HG03280 (cell line): ENCODE measurements around the gene CCDC88B.

Experiments
- ATAC-seq: cut with Tn5 transposase; IDR thresholded peaks from one replicate; pipeline ENCODE4 v1.9.1; 2021; ENCODE audit warnings: mild to moderate bottlenecking, moderate library complexity; ENCODE audit not compliant: unreplicated experiment

CCDC88B gene, protein sequence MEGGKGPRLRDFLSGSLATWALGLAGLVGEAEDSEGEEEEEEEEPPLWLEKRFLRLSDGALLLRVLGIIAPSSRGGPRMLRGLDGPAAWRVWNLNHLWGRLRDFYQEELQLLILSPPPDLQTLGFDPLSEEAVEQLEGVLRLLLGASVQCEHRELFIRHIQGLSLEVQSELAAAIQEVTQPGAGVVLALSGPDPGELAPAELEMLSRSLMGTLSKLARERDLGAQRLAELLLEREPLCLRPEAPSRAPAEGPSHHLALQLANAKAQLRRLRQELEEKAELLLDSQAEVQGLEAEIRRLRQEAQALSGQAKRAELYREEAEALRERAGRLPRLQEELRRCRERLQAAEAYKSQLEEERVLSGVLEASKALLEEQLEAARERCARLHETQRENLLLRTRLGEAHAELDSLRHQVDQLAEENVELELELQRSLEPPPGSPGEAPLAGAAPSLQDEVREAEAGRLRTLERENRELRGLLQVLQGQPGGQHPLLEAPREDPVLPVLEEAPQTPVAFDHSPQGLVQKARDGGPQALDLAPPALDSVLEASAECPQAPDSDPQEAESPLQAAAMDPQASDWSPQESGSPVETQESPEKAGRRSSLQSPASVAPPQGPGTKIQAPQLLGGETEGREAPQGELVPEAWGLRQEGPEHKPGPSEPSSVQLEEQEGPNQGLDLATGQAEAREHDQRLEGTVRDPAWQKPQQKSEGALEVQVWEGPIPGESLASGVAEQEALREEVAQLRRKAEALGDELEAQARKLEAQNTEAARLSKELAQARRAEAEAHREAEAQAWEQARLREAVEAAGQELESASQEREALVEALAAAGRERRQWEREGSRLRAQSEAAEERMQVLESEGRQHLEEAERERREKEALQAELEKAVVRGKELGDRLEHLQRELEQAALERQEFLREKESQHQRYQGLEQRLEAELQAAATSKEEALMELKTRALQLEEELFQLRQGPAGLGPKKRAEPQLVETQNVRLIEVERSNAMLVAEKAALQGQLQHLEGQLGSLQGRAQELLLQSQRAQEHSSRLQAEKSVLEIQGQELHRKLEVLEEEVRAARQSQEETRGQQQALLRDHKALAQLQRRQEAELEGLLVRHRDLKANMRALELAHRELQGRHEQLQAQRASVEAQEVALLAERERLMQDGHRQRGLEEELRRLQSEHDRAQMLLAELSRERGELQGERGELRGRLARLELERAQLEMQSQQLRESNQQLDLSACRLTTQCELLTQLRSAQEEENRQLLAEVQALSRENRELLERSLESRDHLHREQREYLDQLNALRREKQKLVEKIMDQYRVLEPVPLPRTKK (N-terminal part only)

DNA sequence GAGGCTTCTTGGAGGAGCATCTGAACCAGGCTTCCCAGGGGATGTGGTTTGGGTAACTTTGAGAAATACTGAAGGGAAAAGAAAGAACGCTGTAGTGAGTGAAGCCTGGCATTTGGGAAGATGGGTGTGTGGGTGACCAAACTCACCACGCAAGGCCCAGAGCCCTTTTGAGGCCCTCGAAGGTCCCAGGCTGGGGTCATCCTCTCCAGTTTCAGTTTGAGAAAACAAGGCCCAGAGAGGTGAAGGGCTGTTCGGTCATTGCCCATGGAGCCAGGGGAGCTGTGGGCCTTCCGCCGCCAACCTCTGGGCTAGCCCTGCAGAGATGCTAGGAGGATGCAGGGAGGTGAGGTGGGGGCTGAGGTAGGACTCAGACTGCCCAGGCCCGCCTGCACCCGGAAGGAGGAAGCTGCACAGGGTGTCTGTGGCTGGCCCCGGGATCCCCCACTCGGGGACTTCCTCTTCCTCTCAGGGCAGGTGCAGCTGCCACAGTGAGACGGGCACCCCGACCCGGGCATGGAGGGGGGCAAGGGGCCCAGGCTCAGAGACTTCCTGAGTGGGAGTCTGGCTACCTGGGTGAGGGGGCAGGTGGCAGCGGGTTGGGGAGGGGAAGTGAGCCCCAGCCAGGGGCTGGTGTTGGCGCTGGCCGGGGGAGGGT, at the start of gene CCDC88B:
Gene CCDC88B (plus strand): TSS at position 451 of the 655 bp plus-strand sequence. CDS start 63 bp downstream, at position 514.
- peak; percentile 51 for ATAC-seq

DNA sequence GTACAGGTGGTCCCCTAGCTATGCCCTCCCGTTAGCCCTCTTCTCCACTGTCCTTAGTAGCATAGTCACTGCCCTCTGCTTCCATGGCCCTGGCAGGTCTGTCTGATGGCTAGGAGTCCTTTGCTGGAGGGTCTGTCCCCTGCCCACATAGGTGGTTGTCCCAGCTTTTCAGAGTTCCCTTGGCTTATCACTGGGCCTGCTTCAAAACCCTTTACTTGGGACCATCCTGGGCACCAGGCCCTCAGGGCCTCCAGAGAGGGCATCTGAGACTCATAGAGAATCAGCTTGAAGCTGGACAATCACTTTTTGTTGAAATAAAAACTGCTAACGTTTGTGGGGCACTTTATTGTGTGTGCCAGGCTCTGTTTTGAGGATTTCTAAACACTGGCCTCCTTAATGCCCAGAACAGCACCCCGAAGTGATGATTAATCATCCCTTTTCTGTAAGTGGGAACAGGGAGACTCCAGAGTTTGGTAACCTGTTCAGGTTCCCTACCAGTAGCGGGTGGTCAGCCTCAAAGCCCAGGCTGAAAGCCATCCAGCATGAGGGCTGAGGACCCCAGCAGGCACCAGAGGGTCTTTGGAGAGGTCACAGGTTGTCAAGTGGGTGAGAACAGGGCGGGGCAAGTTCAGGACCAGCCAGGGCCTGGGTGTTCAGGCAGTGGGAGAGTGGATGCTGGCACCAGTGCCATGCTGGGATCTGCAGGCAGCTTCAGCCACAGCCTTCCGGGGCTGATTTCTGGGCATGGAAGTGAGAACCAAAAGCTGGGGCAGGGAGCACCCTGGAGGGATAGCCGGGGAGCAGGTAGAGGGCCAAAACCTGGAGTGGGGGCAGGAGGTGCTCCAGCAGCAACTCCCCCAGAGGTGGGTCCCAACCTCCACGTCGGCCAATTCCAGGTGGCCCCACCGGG, 49.4 kb upstream of the CCDC88B start:
- no peak for ATAC-seq

DNA sequence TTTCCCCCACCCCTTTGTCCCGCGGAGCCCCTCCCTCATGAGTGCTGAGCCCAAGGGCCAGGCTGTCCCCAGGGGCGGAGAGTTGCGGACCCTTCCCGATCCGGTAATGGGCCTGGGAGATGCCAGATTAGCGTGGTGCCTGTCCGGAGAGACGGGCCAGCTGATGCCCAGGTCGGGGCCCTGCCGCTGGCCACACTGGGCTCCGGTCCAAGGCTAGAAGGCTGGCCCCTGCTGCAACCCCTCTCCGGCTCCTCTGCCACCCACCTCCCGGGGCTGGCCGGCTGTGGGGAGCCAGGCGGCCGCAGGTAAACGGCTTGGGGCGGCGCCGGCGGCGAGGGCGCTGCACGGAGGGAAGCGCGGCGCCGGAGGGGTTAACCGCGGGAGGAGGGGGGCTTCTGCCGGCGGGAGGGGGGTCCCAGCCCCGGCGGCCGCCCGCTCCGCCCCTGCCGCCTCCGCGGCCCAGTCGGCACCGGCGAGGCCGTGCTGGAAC, 48.7 kb upstream of the CCDC88B start, which contains the start of gene KCNK4:
Gene KCNK4 (plus strand): TSS at position 41 of the 490 bp plus-strand sequence. CDS start 1,717 bp downstream, outside the sequence.
- no peak for ATAC-seq

DNA sequence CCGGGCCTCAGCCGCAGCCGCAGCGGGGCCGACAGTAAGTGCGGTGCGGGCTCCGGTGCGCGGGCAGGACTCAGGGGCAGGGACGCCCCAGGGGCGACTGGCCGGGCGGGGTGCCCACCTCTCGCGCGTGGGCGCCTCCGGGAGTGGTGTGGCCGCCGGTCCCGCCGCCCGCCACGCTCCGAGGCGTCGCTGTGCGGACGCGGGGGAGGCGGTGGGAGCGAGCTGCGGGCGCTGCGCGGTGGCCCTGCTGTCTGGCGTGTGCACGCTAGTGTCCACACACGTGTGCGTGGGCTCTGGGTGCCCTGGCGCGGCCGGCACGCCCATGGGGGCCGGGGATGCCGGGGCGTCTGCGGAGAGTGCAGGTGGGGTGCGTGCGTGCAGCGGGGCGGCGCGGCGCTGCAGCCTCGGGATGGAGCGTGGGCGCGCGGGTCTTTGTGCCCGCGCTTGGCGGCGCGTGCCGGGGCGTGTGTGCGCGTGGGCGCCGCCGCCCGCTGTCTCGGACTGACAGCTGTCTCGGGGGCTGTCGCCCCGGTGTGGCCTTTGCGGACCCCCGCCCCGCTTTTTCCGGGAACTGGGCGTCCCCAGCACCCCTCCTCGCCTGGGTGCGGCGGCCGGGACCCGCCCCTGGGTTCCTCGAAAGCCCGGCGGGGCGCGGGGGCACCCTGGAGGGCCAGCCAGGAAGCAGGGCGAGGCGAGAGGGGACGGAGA, 48.1 kb upstream of the CCDC88B start:
- ATAC-seq = no peak

DNA sequence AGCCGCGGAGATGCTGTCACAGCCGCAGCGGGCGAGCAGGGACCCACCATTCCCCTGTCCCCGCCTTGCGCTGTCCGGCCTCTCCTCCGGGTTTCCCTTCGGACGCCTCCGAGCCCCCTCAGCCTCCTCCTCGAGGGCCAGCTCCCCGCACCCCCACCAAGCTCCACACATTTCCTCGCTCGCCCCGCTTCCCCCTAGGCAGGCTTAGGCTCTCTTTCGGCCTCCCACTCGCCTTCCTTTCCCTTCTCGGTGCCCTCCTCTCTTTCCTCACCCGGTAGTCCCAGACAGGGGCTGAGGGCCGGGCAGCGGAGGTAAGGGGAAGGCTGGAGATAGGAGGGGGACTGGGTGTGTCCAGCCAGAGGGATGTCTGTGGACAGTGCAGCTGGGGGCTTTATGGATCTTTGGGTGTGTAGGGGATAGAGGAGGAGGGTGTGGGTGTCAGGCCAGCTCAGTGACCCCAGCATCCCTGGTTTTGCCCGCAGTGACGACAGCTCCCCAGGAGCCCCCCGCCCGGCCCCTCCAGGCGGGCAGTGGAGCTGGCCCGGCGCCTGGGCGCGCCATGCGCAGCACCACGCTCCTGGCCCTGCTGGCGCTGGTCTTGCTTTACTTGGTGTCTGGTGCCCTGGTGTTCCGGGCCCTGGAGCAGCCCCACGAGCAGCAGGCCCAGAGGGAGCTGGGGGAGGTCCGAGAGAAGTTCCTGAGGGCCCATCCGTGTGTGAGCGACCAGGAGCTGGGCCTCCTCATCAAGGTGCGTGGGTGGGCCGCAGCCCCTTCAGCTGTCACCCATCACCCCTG, 47.3 kb upstream of the CCDC88B start:
- no peak for ATAC-seq

DNA sequence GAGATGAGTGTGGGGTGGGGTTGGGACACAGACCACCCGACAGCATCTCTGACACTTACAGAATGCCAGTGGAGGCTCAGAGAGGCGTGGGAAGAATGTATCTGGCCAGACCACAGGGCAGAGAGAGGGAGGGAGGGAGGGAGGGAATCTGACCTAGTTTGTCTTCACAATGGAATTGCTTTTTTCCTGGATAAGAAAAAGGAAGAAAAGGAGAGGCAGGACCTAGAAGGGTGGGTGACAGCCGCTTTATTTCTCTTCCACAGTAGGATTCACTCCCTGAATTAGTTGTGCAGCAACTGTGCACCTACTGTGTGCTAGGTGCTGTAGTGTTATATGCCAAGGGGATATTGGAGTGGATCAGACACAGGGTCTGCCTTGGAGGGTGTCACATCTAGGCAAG, 45.2 kb upstream of the CCDC88B start:
- no peak for ATAC-seq

DNA sequence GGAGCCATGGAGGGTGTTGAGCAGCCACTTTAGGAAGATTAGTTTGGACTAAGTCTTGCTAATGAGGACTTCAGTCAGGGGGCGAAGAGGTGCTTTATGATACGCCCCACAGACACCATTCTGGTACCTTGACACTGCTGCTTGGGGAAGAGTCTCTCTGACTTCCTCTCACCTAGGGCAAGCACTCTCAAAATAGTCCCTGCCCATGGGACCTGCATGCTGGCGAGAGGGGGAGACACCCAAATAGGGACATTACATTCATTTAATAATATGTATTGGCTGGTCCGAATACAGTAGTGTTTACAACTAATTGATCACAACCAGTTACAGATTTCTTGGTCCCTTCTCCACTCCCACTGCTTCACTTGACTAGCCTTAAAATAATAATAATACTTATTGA, 44.2 kb upstream of the CCDC88B start:
- ATAC-seq = no peak

DNA sequence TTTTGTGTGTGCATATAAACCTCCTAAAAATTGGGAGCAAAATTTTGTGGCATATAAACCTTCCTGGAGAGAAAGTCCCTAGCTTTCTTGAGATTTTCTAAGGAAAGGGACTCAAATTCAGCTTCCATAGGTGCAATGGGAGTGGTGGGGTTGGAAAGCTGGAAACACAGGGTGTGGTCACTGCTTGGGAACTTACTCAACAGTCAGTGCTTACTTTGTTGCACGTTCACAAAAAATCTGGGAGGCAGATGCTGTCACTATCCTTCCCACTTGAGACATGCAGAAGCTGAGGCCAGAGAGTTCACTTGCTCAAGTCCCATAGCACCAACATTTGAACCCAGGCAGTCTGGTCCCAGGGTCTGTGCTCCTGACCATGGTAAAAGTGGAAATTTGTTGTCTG, 43.8 kb upstream of the CCDC88B start:
- no peak for ATAC-seq

DNA sequence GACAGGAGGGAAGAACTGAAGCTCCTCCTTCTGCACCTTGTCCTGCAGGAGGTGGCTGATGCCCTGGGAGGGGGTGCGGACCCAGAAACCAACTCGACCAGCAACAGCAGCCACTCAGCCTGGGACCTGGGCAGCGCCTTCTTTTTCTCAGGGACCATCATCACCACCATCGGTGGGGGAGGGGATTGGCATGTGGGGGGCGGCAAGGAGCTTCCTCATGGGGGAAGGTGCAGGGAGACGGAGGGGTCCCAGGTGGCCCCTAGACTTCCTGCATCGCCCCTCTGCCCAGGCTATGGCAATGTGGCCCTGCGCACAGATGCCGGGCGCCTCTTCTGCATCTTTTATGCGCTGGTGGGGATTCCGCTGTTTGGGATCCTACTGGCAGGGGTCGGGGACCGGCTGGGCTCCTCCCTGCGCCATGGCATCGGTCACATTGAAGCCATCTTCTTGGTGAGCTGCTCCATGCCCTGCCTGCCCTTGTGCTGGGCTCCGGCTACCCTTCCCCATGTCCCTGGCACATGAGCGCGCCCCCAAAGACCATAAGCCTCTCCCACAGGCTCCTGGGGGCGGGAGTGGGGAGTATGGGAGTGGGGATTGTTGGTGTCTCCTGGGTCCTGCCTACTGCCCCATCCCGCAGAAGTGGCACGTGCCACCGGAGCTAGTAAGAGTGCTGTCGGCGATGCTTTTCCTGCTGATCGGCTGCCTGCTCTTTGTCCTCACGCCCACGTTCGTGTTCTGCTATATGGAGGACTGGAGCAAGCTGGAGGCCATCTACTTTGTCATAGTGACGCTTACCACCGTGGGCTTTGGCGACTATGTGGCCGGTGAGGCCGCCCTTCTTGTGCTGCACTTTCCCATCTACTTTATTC, 42.9 kb upstream of the CCDC88B start:
- ATAC-seq = no peak

DNA sequence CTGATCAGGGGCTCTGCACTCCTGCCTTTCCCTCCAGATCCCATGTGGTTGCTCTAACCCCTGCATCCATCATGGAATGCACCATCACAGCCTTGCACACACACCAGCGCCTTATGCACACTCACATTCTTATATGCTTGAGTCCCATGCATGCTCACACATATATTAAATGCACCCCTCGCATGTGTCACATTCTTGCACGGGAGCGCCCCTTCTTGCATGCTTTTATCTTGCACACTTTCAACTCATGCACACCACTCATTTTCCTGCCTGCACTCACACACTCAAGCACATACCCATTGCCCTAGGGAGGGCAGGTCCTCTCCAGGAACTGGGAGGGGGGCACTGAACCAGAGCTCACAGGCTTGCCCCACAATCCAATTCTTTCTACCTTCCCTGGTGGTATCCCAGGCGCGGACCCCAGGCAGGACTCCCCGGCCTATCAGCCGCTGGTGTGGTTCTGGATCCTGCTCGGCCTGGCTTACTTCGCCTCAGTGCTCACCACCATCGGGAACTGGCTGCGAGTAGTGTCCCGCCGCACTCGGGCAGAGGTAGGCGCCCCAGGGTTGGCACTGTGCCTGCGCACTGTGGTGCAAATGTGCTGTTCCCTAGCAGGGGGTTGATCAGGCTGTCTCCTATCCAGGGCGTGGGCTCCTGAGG, 42.2 kb upstream of the CCDC88B start:
- ATAC-seq = no peak

DNA sequence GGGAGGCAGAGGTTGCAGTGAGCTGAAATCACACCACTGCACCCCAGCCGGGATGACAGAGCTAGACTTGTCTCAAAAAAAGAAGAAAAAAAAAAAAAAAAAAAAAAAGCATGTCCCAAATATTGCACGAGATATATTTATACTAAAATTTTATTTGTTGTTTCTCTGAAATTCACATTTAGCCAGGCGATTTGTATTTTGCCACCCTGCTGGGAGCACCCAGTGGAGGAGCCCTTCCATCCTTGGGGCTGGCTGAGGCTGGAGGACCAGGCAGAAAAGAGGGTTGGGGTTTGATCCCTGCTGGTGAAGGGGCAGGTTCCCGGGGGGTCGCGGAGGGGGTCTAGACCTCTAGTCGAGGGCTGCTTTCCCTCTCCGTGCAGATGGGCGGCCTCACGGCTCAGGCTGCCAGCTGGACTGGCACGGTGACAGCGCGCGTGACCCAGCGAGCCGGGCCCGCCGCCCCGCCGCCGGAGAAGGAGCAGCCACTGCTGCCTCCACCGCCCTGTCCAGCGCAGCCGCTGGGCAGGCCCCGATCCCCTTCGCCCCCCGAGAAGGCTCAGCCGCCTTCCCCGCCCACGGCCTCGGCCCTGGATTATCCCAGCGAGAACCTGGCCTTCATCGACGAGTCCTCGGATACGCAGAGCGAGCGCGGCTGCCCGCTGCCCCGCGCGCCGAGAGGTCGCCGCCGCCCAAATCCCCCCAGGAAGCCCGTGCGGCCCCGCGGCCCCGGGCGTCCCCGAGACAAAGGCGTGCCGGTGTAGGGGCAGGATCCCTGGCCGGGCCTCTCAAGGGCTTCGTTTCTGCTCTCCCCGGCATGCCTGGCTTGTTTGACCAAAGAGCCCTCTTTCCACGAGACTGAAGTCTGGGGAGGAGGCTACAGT, 40.8 kb upstream of the CCDC88B start:
- ATAC-seq = no peak

DNA sequence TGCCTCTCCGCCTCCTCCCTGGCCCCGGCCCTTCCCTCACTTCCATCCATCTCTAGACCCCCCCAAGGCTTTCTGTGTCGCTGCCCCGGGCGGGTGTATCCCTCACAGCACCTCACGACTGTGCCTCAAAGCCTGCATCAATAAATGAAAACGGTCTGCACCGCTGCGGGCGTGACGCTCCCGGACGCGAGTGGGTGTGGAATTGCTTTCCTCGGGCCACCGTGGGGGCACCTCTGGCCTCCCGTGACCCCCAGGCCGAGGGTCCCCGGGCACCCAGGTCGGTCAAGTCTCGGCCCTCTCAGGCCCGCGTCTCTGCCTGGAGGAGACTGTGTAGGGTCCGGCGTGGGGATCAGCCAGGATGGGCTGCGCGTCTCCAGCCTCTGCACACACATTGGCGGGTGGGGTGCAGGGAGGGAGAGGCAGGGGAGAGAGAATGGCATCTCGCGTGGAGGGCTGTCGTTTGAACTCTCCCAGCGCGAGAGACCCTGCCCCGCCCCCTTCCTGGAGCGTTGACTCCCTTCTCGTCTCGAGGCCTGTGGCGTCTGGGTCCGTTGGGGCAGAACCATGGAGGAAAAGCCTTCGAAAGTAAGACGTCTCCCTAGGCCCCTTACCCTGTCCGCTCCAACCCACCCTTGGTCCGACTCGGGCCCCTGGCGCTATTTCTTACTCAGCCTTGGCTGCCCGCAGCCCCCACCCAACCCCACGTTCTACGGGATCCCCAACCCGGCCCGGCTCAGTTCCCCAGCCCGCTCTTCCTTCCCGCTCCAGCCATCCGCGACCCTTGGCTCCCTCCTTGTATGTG, 40.0 kb upstream of the CCDC88B start, which contains the start of gene CATSPERZ:
Gene CATSPERZ (plus strand): TSS at position 512 of the 802 bp plus-strand sequence. CDS start 53 bp downstream, at position 565.
- no peak for ATAC-seq

DNA sequence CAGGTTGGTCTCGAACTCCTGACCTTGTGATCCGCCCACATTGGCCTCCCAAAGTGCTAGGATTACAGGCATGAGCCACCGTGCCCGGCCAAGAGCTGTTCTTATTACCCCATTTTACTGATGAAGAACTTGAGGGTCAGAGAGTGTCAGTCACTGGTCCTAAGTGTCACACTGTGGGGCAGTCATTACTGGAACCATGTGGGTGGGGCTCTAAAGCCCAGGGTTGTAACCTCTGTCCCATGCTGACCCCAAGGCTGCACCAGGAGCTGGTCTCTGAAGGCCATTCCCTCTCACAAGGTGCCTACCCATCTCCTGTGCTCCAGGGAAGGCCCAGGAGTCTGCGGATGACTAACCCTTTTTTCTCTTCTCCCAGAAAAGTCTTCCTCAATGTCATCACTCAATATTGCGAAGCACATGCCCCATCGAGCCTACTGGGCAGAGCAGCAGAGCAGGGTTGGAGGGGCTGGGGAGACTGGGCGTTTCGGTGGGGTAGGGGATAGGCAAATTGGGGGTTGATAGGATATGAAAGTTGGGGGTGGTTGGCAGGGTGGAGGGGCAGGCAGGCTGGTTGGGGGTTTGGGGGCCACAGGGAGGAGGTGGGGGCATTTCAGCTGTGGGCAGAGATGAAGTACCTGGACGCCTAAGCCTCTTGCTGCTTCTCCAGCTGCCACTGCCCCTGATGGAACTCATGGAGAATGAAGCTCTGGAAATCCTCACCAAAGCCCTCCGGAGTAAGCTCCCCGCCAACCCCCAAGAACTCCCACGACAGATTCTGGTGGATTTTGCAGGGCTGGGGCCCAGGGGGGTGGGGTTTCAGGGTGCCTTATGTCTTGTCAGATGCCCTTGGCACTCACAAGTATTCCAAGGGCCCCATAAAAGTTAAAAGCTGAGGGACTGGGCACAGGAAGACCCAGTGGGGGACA, 36.6 kb upstream of the CCDC88B start:
- no peak for ATAC-seq
